ENCODE measurements around the gene PPARG.
"Not testable (repeated sequence)": the region's sequence is repeated elsewhere in the genome, so short reads cannot be mapped to it uniquely, and the experiment has no call there.

PPARG gene

GRCh38 chr3:12279591-12280326 is 9.1 kb upstream of the PPARG start:
- no peak for DNase-seq

- DNase-seq: no peak
Observed at GRCh38 chr3:12280357-12280806, 8.5 kb upstream of the PPARG start.

DNA sequence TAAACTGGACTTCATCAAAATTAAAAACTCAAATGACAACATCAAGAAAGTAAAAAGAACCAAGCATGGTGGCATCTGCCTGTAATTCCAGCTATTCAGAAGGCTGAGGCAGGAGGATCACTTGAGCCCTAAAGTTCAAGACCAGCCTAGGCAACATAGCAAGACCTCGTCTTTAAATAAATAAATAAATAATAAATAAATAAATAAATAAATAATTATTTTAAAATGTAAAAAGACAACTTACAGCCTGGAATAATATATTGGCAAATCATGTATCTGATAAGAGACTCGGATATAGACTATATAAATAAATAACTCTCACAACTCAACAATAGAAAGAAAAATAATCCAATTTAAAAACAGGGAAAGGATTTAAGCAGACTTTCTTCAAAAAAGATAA is 4.3 kb upstream of the PPARG start:
- no peak for DNase-seq

GRCh38 chr3:12285003-12285555 is 3.8 kb upstream of the PPARG start:
- DNase-seq: no peak

DNA sequence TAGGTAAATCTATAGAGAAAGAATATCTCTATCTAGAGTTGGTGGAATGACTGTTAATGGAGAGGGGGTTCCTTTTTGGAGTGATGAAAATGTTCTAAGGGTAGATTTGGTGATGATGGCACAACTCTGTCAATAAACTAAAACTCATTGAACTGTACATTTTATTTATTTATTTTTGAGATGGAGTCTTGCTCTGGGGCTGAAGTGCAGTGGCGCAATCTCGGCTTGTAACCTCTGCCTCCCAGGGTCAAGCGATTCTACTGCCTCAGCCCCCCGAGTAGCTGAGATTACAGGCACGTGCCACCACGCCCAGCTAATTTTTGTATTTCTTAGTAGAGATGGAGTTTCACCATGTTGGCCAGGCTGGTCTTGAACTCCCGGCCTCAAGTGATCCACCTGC is 3.1 kb upstream of the PPARG start:
- DNase-seq: not testable (repeated sequence)

DNA sequence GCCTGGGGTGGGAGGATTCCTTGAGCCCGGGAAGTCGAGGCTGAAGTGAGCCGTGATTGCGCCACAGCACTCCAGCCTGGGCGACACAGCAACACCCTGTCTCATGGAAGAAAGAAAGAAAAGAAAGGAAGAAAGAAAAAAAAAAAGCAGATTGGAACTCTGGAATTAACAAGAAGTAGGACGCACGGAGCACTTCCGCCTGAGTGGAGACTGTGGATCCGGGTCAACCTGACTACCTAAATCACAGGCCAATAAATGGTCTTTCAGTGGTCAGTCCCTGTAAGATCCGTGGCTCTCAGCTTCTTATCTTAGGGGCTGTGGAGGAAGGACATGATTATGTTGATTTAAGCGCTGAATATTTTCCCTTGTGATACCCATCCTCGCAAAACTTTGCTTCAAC is 2.4 kb upstream of the PPARG start:
- DNase-seq: no peak

GRCh38 chr3:12286927-12287726 is 1.7 kb upstream of the PPARG start:
- DNase-seq: peak in 1 of 2 donors; percentile 17

GRCh38 chr3:12287727-12288181 is 1.1 kb upstream of the PPARG start:
- peak in 1 of 2 donors; percentile 30 for DNase-seq

GRCh38 chr3:12289524-12289923 is 654 bp downstream of the PPARG start:
- no peak for DNase-seq

DNA sequence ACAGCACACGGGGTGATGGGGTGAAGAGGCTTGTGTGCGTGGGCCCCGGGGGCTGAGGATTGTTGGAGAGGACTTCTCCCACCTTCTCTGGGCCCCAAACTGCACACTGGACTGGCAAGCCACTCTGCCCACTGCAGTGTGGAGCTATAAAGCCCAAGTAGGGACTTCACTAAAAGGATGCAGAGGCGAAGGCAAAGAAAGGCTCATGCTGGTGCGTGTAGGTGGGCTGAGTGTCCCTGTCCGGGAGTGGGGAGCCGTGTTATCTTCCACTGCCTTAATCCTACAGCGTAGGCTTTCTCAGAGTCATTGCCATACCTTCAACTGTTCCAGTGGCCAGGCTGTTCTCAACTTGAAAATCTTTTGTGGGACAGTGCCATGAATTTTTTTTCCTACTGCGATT is 3.9 kb downstream of the PPARG start:
- DNase-seq: no peak

DNA sequence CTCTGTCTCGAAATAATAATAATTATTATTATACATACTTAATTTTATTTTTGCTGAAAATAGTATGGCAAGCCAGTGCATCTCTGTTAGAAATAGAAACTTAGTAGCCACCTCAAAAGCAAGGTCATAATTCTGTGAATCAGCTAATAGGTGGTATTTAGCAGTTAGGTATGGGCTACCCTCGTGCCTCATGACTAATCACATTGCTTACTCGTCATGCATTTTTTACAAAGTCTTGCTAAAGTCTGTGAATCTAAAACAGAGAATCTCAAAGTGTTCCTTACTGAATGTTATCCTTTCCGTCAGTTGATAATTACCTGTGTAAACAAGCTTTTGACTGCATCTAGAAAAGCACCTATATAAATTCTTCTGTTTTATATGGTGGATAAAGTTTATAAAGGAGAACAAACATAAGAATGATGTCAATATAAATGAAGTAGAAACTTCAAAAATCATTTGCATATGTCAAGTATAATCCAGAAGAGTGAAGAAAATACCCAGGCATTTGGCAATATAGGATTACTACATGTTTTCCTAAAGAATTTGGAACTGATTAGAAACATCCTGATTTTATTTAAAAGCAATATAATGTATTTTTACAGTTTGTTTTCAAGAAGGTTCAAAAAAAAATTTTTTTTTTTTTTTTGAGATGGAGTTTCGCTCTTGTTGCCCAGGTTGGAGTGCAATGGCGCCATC is 6.2 kb downstream of the PPARG start:
- no peak for DNase-seq

- no peak for DNase-seq
Observed at GRCh38 chr3:12296511-12296910, 7.6 kb downstream of the PPARG start.

DNA sequence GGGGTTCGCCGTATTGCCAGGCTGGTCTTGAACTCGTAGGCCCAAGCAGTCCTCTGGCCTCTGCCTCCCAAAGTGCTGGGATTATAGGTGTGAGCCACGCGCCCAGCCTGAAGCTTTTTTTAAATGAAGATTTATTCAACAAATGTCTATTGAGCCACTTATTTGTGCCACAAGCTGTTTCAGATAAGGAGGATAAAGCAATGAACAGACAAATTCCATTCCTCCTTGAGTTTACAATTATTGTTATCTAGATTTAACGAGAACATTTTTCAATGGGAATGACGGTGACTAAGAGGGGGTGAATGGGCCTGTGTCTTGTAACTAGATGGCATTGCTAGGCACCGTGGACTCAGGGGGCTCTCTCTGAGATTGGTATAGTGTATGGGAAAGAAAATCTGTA is 10.2 kb downstream of the PPARG start:
- DNase-seq: no peak

DNA sequence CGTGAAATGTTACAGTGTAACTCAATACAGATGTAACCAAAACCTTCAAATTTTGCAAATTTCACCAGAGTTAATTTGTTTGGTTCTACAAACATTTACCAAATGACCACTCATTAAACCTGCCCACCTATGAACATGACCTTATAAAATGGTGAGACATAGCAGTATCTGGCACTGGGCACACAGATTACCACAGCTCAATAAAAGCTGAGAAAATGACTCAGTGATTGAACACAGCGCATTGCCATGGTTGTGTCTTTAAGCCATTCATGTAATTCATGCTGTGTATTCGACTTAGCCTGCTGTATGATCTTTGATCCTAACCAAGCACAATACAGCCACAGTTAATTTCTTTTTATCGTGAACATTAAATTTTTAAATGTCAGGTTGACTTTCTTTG is 11.3 kb downstream of the PPARG start:
- DNase-seq: no peak

DNA sequence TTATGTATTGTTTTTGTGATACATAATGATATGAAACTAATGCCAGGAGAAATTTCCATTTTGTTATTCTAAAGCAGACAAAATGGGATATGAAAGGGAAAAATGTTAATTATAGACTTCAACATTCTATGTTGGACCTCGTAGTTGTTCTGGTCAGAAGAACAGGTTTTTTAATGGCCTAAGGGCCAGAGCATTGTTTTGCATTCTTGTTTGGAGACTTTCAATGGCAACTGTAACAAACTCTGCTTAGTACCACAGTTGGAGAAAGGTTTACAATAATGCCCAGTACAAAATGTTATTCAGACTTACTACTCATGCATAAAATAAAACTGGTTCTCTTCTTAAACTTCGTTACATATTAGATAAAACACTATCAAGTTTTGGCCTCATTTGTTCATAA is 12.2 kb downstream of the PPARG start:
- DNase-seq: no peak

- no peak for DNase-seq
Observed at GRCh38 chr3:12301513-12301912, 12.6 kb downstream of the PPARG start.

DNA sequence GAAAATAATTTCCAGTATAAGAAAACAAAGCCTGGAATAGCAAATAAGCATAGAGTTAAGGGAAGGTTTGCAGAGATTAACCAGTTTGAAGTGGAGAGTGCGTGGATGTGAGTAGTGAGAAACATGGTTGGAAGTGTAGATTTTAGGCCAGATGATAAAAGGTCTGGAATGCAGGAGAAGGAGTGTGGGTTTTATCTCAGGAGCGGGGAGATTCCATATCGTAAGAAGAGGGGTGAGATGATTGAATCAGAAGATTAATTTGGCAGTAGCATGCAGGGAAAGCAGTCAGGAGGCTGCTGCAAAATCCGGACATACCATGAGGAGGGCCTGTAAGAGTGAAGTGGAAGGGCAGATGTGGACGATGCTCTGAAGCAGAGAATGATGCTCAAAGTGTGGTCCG is 13.7 kb downstream of the PPARG start:
- DNase-seq: no peak

DNA sequence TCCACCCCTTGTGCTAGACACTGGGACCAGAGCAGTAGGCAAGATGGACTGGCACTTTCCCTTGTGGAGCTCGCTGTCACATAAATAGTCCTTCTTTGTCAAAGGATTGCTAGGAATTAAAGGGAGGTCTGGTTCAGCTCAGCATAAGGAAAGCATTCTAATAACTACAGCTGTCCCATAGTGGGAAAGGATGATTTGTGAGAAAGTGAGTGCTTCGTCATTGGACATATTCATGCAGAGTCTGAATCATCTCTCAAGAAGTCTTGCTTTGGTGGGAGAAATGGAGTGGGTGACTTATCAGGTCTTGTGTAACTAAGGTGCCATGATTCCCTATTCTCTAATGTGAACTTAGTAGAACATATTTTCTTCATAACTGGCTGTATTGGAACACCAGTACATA is 14.7 kb downstream of the PPARG start:
- DNase-seq: no peak

GRCh38 chr3:12303993-12304392 is 15.1 kb downstream of the PPARG start:
- DNase-seq: no peak

DNA sequence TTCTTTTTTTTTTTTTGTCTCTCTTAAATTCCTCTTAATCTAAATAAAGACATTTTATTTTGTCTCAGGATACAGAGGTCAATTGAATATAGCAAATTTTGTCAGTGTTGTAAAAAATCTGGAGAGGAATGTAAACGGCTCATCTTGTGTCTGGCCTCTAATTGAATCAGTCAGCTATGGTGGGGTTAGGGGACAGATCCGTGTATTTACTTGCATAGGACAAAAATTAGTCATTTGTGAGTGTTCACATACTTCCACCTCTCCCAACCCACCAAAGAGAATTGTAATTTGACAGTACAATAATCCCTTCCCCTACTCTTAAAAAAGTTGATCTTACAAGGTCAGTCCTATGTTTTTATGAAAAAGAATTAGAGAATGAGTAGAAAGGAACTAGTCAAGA is 18.3 kb downstream of the PPARG start:
- DNase-seq: no peak

GRCh38 chr3:12308517-12308916 is 19.6 kb downstream of the PPARG start:
- DNase-seq: no peak

DNA sequence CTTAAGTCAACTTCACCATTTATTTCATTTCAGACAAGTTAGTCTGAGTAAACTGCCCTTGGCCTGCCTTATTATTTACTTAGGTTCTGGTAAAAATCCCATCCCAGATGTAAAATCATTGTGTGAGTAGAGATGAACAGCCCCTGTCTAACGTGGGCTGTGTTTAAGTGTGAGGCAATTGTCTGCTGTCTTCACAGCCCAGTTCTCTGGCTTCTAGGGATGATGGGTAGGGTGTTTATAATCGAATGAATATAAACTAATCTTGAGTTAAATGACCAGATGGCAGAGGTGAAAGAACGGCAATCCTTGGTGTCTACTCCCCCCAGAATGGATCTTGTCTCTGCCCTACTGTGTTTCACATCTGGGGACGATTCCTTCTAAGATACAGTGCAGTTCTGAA is 20.8 kb downstream of the PPARG start:
- no peak for DNase-seq

DNA sequence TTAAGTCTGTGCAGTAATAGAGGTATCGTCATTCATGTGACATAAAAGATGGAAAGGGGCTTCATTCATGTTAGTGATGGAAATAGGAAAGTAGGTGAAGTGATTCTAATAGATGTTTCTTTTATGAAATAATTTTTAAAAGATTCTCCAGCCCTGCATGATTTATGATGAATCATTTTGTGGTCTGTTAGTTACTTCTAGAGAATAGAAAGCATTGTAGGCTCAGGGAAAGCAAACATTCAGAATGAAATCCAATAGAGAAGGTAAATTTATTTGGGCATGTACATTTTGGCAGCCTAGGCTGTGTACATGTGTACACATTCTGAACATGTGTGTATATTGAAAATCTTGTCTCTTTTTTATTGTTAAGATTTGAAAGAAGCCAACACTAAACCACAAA is 23.1 kb downstream of the PPARG start:
- no peak for DNase-seq
